Activated T-helper 1 cell treated with anti-CD3 and anti-CD28 coated beads, Interleukin-12 subunit alpha, Interleukin-12 subunit beta, Interleukin-2, Interleukin-4 antibody, amounts not matched to agents 30 ng/mL and 10 ng/mL and 1 ng/mL, durations not matched to agents 14 hours and 24 hours and 36 hours (primary cell): ENCODE measurements around the gene TIMM8A. TPM values are rescaled to one million over a fixed set of nuclear protein-coding genes. Genes with fewer than 3 reads are reported as not detected.
"Not testable (repeated sequence)": the region's sequence is repeated elsewhere in the genome, so short reads cannot be mapped to it uniquely, and the experiment has no call there.

Experiments
- DNase-seq: peaks from one replicate; pipeline ENCODE4 v3.0.0; 2021; ENCODE audit warnings: low spot score
- H3K27ac Mint-ChIP-seq: one replicate; pipeline ENCODE4 v1.8.0; 2021; ENCODE audit warnings: mild to moderate bottlenecking, mixed read lengths
- H3K27me3 Mint-ChIP-seq: one replicate; pipeline ENCODE4 v1.8.0; 2022; ENCODE audit warnings: mild to moderate bottlenecking, moderate library complexity, mixed read lengths; ENCODE audit not compliant: insufficient read depth
- H3K36me3 Mint-ChIP-seq: one replicate; pipeline ENCODE4 v1.8.0; 2021; ENCODE audit warnings: low read depth, mixed read lengths
- H3K4me1 Mint-ChIP-seq: one replicate; pipeline ENCODE4 v1.8.0; 2021; ENCODE audit warnings: low read depth, mixed read lengths
- H3K4me3 Mint-ChIP-seq: one replicate; pipeline ENCODE4 v1.8.0; 2021; ENCODE audit warnings: mild to moderate bottlenecking, moderate library complexity, mixed read lengths
- H3K9me3 Mint-ChIP-seq: one replicate; pipeline ENCODE4 v1.8.0; 2021; ENCODE audit warnings: mixed read lengths
- intact Hi-C: fragments of 100-400 bp; cut with micrococcal nuclease; formaldehyde crosslinking; loops from one replicate; pipeline ENCODE4 v1.15.1; 2024
- total RNA-seq: library from RNA; stranded (reverse); gene quantifications from 2 replicates; pipeline ENCODE4 v1.2.3, GENCODE V29; 2022

Gene TIMM8A
- total RNA-seq, 1 donor from 2014 or later = 30.9 TPM

DNA sequence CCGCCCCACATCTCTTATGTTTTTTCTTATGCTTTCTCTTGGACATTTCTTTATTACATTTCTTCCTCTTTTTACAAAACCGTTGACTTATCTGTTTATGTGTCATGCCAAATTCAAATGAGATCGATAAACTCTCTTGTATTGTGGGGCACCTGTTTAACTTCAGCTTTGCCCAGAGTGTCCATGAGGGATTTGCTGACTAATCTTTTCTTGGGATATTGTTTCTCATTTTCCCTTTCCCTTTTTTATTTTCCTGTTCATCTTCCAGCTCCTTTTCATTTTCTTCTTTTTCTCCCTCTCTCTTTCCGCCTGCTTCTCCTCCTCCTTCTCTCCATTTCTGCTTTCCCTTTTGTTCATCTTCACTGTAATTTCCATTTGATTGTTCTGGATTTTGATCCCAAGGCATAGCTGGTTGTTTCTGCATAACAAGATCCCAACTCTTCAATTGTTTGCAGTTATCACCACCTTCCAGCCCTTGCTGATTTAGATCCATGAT lies 10.7 kb downstream of the TIMM8A start:
- Mint-ChIP-seq H3K9me3 (peaks cover 4% of the 10 kb centered on the region), H3K27ac (no peak overlapping the region), H3K4me3 (no peak overlapping the region), H3K36me3 (peaks cover 4% of the 10 kb centered on the region), H3K4me1 (peaks cover 23% of the 10 kb centered on the region), H3K27me3 (no peaks in the 10 kb centered on the region)
- DNase-seq = no peak
- intact Hi-C loops = no loop called here

DNA sequence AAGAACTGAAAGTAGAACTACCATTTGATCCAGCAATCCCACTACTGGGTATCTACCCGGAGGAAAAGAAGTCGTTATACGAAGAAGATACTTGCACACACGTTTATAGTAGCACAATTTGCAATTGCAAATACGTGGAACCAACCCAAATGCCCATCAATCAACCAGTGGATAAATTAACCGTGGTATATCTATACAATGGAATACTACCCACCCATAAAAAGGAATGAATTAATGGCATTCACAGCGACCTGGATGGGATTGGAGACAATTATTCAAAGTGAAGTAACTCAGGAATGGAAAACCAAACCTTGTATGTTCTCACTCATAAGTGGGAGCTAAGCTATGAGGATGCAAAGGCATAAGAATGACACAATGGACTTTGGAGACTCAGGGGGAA lies 14.2 kb downstream of the TIMM8A start:
- intact Hi-C loops = loop anchor here (2.0 kb wide), 1 partner anchor 14 kb away; no protein-coding TSS in a partner anchor
- H3K4me1 Mint-ChIP-seq = peaks cover 32% of the 10 kb centered on the region
- peak overlapping the region; percentile 23 for H3K27ac Mint-ChIP-seq
- H3K36me3 Mint-ChIP-seq, DNase-seq, H3K9me3 Mint-ChIP-seq, H3K4me3 Mint-ChIP-seq, H3K27me3 Mint-ChIP-seq: not testable (repeated sequence)

GRCh38 chrX:101326600-101326999 lies 21.9 kb downstream of the TIMM8A start:
- H3K4me1 Mint-ChIP-seq, DNase-seq, H3K36me3 Mint-ChIP-seq, H3K27me3 Mint-ChIP-seq, H3K9me3 Mint-ChIP-seq, H3K4me3 Mint-ChIP-seq, H3K27ac Mint-ChIP-seq, intact Hi-C loops: not testable (repeated sequence)

- H3K4me1 Mint-ChIP-seq = no peaks in the 10 kb centered on the region
- DNase-seq = no peak
- H3K27me3 Mint-ChIP-seq = peaks cover 4% of the 10 kb centered on the region
- H3K27ac Mint-ChIP-seq = no peak overlapping the region
- H3K36me3 Mint-ChIP-seq = no peaks in the 10 kb centered on the region
- intact Hi-C loops = no loop called here
- H3K4me3 Mint-ChIP-seq = no peak overlapping the region
- no peaks in the 10 kb centered on the region for H3K9me3 Mint-ChIP-seq
These were observed 44.8 kb downstream of the TIMM8A start for GRCh38 chrX:101303790-101304189.

Other genes with a start within 250 kb of the TIMM8A start
- gene DRP2, start 129.0 kb downstream of the TIMM8A start, total RNA-seq = 0.23 and 0.39 TPM in 2 replicates
- gene TAF7L, start 57.4 kb downstream of the TIMM8A start, total RNA-seq = 0.10 and 0.36 TPM in 2 replicates
- gene BTK, start 37.4 kb upstream of the TIMM8A start, total RNA-seq = not detected in 2 replicates
- 226 and 269 TPM in 2 replicates for gene RPL36A, start 42.3 kb upstream of the TIMM8A start, total RNA-seq
- 65.7 and 67.9 TPM in 2 replicates for gene GLA, start 59.2 kb upstream of the TIMM8A start, total RNA-seq
- gene HNRNPH2, start 59.5 kb upstream of the TIMM8A start, total RNA-seq = 20.6 and 21.3 TPM in 2 replicates
- 3.3 and 4.8 TPM in 2 replicates for gene ARMCX4, start 136.7 kb upstream of the TIMM8A start, total RNA-seq
- 0.16 and 0.20 TPM in 2 replicates for gene ARMCX1, start 201.8 kb upstream of the TIMM8A start, total RNA-seq